Prostate gland (tissue), 2 donors: Measurements from ENCODE around the gene LTA4H. TPM values are rescaled to one million over a fixed set of nuclear protein-coding genes. Genes with fewer than 3 reads are reported as not detected.

Experiments used
- total RNA-seq, 2 donors: library from RNA; depleted of rRNA; stranded (reverse); fragments of >200 nt; gene quantifications; one replicate each; pipeline ENCODE4 v1.1.0, GENCODE V29; 2016

The LTA4H gene
- total RNA-seq, 2 donors from 2014 or later: 50.3 to 67.7 TPM

Other genes starting within 250 kb of the LTA4H start
- gene NTN4, start 244.8 kb downstream of the LTA4H start, total RNA-seq: 100 to 1,000 TPM in 1 of 2 donors, 10 to 100 TPM in 1; 79.2 to 118 TPM
- gene SNRPF, start 176.6 kb downstream of the LTA4H start, total RNA-seq: 1 to 10 TPM; 7.4 to 8.3 TPM
- gene CCDC38, start 93.0 kb downstream of the LTA4H start, total RNA-seq: under 1 TPM; 0.14 to 0.34 TPM
- gene AMDHD1, start 92.3 kb downstream of the LTA4H start, total RNA-seq: 1 to 10 TPM in 1 of 2 donors, not detected in 1; 2.2 TPM
- gene HAL, start 39.2 kb downstream of the LTA4H start, total RNA-seq: under 1 TPM in 1 of 2 donors, not detected in 1; 0.27 TPM
- gene ELK3, start 158.8 kb upstream of the LTA4H start, total RNA-seq: 10 to 100 TPM in 1 of 2 donors, 1 to 10 TPM in 1; 7.0 to 20.6 TPM